Renal cortex interstitium (tissue), 11 donors: ENCODE data around the gene LRRC37A3. TPM values are rescaled to one million over a fixed set of nuclear protein-coding genes. Genes with fewer than 3 reads are reported as not detected.
"Not testable (repeated sequence)": the region's sequence is repeated elsewhere in the genome, so short reads cannot be mapped to it uniquely, and the experiment has no call there.

Experiments used
- DNase-seq, 11 donors: peaks; one replicate each; pipeline ENCODE4 v3.0.0-alpha.2; 2013; ENCODE audit warnings: low read depth in 9 of 11, low spot score in 4 of 11; ENCODE audit errors: extremely low read depth in 1 of 11
- polyA plus RNA-seq, 3 donors: library from polyadenylated mRNA; unstranded; fragments of 120-200 nt; gene quantifications; one replicate each; pipeline ENCODE4 v1.2.1, GENCODE V29; 2013; ENCODE audit not compliant: insufficient read length in 3 of 3

Gene LRRC37A3
- polyA plus RNA-seq, 3 donors, result 25.3 to 42.1 (median 25.6) TPM

DNA sequence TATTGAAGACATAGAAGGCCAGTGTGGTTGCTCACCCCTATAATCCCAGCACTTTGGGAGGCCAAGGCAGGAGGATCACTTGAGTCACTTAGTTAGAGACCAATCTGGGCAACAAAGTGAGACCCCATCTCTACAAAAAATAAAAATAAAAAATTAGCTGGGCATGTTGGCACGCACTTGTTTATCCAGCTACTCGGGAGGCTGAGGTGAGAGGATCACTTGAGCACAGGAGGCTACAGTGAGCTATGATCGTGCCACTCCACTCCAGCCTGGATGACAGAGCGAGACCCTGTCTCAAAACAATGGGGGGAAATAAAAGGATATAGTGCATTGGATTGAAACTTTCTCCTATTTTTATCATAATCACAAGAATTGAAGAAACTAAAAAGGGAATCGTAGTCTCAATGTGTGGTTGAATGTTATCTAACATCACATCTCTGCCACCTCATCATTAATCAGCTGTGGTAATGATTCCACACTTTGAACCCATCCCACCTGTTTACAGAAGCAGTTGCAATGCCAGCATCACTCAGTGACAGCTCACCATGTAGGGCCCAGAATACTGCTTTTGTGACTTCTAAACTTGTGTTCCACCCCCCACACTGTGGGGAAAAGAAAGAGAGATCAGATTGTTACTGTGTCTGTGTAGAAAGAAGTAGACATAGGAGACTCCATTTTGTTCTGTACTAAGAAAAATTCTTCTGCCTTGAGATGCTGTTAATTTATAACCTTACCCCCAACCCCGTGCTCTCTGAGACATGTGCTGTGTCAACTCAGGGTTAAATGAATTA is 10.3 kb upstream of the LRRC37A3 start:
- not testable (repeated sequence) for DNase-seq

DNA sequence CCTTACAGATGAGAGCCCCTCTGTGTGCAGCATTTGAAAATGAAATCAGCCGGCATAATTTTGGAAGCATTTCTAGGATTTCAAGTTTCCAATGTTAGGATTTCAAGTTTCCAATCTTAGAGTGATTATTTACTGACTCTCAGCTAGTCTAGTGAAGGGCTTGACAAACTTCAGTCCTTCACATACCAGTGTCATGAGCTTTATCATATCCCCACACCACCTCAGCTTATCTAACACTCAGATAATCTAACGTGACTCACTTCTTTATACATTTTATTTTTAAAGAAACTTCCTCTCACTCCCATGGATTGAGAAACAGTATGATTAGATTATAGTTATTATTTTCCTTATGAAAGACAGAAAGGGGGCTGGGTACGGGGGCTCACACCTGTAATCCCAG is 9.4 kb upstream of the LRRC37A3 start:
- not testable (repeated sequence) for DNase-seq

DNA sequence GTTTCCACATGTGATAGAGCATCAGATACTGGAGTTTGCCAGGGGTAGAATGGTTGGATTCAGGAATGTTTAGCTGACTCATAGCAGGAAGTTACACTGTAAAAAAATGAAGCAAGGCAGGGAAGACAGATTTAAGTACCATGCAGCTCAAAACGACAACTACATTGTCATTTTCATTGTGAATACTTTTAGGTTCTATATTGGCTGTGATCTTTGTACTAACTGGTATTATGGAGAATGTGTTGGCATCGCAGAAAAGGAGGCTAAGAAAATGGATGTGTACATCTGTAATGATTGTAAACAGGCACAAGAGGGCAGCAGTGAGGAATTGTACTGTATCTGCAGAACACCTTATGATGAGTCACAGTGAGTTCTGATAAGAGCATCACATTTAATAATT is 8.2 kb upstream of the LRRC37A3 start:
- DNase-seq, result peak in 8 of 11 donors; percentile 21 to 66 (median 41)

- DNase-seq, result not testable (repeated sequence)
These were observed 7.2 kb upstream of the LRRC37A3 start for GRCh38 chr17:64926430-64926829.

DNA sequence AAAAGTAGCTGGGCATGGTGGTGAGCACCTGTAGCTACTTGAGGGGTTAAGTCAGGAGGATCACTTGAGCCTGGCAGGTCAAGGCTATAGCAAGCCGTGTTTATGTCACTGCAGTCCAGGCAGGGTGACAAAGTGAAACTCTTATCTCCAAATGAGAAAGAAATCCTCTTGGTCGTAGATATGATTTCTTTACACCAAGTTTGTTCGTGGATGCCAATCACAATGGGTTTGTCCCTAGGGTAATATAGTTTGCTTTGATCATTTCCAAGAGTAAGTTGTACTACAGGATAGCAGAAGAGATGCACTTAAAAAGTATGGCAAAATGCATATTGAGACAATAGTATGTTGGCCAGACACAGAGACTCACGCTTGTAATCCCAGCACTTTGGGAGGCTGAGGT is 6.0 kb upstream of the LRRC37A3 start:
- not testable (repeated sequence) for DNase-seq

GRCh38 chr17:64923051-64923568 is 3.8 kb upstream of the LRRC37A3 start:
- DNase-seq, result not testable (repeated sequence)

DNA sequence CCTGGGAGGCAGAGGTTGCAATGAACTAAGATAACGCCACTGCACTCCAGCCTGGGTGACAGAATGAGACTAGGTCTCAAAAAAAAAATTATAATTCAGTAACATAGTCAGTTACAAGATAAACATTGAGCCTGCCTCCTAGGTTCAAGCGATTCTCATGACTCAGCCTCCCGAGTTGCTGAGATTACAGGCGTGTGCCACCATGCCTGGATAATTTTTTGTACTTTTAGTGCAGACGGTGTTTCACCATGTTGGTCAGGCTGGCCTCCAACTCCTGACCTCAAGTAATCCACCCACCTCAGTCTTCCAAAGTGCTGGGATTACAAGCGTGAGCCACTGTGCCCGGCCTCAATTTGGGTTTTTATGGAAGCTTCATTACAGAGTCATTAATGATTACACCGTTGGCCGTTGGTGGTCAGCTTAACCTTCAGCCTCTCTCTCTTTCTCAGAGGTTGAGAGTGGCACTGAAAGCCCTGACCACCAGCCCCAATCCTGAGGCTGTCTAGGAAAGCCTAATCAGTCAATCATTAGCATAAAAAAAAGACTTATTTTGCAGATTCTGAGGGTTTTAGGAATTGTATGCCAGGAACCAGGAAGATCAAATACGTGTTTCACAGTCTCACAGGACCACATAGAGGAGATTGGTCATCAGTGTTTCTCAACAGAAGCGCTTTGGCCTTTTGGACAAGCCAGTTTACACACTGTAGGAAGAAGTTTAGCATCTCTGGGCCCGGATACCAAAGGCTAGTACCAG is 1.3 kb upstream of the LRRC37A3 start:
- DNase-seq, result no peak

- DNase-seq, result no peak
These were observed 744 bp upstream of the LRRC37A3 start for GRCh38 chr17:64920026-64920418.

- not testable (repeated sequence) for DNase-seq
These were observed 413 bp downstream of the LRRC37A3 start for GRCh38 chr17:64918842-64919288.

DNA sequence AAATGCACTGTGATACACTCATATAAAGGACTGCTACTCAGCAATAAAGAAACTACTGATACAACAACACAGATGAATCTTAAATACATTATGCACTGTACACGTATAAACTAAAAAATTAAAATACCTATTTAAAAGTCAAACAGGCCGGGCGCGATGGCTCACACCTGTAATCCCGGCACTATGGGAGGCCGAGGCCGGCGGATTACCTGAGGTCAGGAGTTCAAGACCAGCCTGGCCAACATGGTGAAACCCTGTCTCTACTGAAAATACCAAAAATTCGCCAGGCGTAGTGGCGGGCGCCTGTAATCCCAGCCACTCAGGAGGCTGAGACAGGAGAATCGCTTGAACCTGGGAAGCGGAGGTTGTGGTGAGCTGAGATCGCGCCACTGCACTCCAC is 1.7 kb downstream of the LRRC37A3 start:
- not testable (repeated sequence) for DNase-seq

GRCh38 chr17:64915244-64915643 is 4.0 kb downstream of the LRRC37A3 start:
- DNase-seq, result not testable (repeated sequence)

GRCh38 chr17:64910191-64910514 is 9.1 kb downstream of the LRRC37A3 start:
- DNase-seq, result not testable (repeated sequence)

DNA sequence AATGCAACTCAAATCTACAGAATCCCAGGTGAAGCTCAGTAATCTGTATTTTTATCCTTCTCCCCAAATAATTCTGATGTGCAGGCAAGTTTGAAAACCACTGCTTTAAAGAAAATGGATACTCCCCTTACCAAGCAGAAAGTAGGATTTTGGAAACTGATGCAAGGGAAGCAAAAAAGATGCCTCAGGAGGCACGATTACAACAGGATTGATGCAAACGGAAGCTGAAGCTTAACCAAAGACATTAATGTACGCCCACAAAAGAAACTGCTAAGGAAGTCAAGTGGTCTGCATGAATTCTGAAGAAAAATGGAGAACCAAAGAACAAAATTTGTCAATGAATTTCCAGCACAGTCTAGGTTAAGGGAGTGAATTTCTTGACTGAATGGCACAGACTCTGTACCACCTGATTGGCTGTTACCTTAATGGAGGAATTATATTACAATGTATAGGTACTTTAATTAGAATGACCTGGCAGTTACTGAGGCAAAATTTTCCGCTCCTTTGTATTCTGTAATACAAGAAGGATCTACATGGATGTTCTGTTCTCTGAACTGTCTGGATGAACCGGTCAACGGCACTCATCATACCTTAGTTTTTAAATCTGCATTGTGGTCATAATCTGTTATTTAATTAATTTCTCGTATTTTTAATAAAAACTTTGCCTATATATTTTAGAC is 9.6 kb downstream of the LRRC37A3 start:
- DNase-seq, result not testable (repeated sequence)

- DNase-seq, result not testable (repeated sequence)
These were observed 15.2 kb downstream of the LRRC37A3 start for GRCh38 chr17:64904069-64904468.

DNA sequence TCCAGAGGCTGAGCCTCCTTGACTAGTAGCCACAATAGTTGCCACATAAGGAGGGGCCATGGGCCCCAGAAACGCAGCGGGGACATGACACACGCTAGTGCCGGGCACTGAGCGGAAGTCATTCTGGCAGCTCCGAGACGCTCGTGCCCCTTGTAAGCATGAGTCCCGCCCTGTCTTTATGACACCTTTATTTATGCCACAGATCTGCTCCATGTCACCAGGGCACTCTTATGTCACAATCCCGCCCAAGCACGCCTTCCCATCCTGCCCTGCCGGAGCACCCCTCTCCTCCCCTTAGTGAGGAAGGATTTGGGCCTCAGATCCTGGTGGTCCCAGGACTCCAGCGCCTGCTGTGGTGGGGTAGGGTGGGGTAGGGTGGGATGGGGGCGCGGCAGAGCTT is 22.1 kb downstream of the LRRC37A3 start:
- not testable (repeated sequence) for DNase-seq

DNA sequence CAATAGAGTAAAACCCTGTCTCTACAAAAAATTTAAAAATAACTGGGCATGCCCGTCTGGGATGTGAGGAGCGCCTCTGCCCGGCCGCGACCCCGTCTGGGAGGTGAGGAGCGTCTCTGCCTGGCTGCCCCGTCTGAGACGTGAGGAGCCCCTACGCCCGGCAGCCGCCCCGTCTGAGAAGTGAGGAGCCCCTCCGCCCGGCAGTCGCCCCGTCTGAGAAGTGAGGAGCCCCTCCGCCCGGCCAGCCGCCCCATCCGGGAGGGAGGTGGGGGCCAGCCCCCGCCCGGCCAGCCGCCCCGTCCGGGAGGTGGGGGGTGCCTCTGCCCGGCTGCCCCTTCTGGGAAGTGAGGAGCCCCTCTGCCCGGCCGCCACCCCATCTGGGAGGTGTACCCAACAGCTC is 45.1 kb downstream of the LRRC37A3 start:
- not testable (repeated sequence) for DNase-seq

- DNase-seq, result peak in 7 of 11 donors; percentile 8 to 42 (median 25)
These were observed 71.5 kb downstream of the LRRC37A3 start for GRCh38 chr17:64847504-64848466.

GRCh38 chr17:64846892-64847291 is 72.4 kb downstream of the LRRC37A3 start:
- DNase-seq, result not testable (repeated sequence)
